PC-9 (cell line): Measurements from ENCODE around the gene TMEM217. TPM values are rescaled to one million over a fixed set of nuclear protein-coding genes. Genes with fewer than 3 reads are reported as not detected.

Source experiments
- BruUV-seq: library from RNA; stranded (reverse); fragments of 400-500 nt; replicated peaks from 2 replicates; lab custom pipeline; 2021; lab: Mats Ljungman, UMichigan
- CTCF ChIA-PET: fragments of 300-600 bp; sonication (Branson Sonifier 250); formaldehyde crosslinking; loops from one replicate; lab custom pipeline; 2022; ENCODE audit warnings: antibody characterized with exemption; lab: Charles Lee
- POLR2A ChIA-PET: fragments of 300-600 bp; sonication (Branson Sonifier 250); formaldehyde crosslinking; loops from one replicate; lab custom pipeline; 2022; ENCODE audit warnings: antibody characterized with exemption; ENCODE audit not compliant: unreplicated experiment; lab: Charles Lee
- DNase-seq, 2 experiments: peaks; one replicate each; pipeline versions ENCODE4 v3.0.0 to v3.0.0-alpha.2; 2015 to 2022; ENCODE audit warnings: mixed read lengths in 1 of 2
- H2AFZ ChIP-seq: fragments of 200-600 bp; sonication (generic); 2 replicates; pipeline ENCODE4 v1.8.1; 2017; ENCODE audit warnings: antibody characterized with exemption
- H3F3A ChIP-seq: fragments of 200-600 bp; sonication (generic); 2 replicates; pipeline ENCODE4 v1.8.1; 2017; ENCODE audit warnings: antibody characterized with exemption, mild to moderate bottlenecking, low read depth; ENCODE audit not compliant: insufficient read depth
- H3K27ac ChIP-seq: fragments of 200-600 bp; sonication (generic); 2 replicates; pipeline ENCODE4 v1.6.1; 2016; ENCODE audit warnings: mixed run types
- H3K27me3 ChIP-seq: fragments of 200-600 bp; sonication (generic); 2 replicates; pipeline ENCODE4 v1.6.1; 2016; ENCODE audit warnings: low read depth, mixed run types; ENCODE audit not compliant: insufficient read depth
- H3K36me3 ChIP-seq: fragments of 200-600 bp; sonication (generic); 2 replicates; pipeline ENCODE4 v1.6.1; 2016; ENCODE audit warnings: low read depth, mixed run types
- H3K4me1 ChIP-seq: fragments of 200-600 bp; sonication (generic); replicated peaks from 2 replicates; pipeline ENCODE4 v1.6.1; 2016; ENCODE audit warnings: mixed run types; ENCODE audit not compliant: insufficient read depth
- H3K4me2 ChIP-seq: fragments of 200-600 bp; sonication (generic); 2 replicates; pipeline ENCODE4 v1.6.1; 2017; ENCODE audit warnings: mixed run types
- H3K4me3 ChIP-seq: fragments of 200-600 bp; sonication (generic); 2 replicates; pipeline ENCODE4 v1.6.1; 2016; ENCODE audit warnings: mixed run types
- H3K79me2 ChIP-seq: fragments of 200-600 bp; sonication (generic); 2 replicates; pipeline ENCODE4 v1.6.1; 2017; ENCODE audit warnings: low read depth, mixed run types
- H3K9me2 ChIP-seq: fragments of 200-600 bp; sonication (generic); 2 replicates; pipeline ENCODE4 v1.8.1; 2017; ENCODE audit warnings: mild to moderate bottlenecking; ENCODE audit not compliant: insufficient read depth
- H3K9me3 ChIP-seq: fragments of 200-600 bp; sonication (generic); 2 replicates; pipeline ENCODE4 v1.8.1; 2016; ENCODE audit warnings: low read depth; ENCODE audit not compliant: insufficient read depth
- H4K20me1 ChIP-seq: fragments of 200-600 bp; sonication (generic); 2 replicates; pipeline ENCODE4 v1.8.1; 2017; ENCODE audit not compliant: insufficient read depth
- CTCF ChIP-seq: fragments of 200-600 bp; sonication (generic); conservative IDR thresholded peaks from 2 replicates; pipeline ENCODE4 v1.6.1; 2017; ENCODE audit warnings: mixed run types, antibody characterized with exemption, mild to moderate bottlenecking, moderate library complexity
- EZH2 ChIP-seq: fragments of 200-600 bp; sonication (generic); IDR thresholded peaks from 2 replicates; pipeline ENCODE4 v1.8.0; 2017; ENCODE audit warnings: antibody characterized with exemption, low read depth
- intact Hi-C: fragments of 100-400 bp; cut with micrococcal nuclease; formaldehyde crosslinking; loops from one replicate; pipeline ENCODE4 v1.10.0; 2022; ENCODE audit not compliant: unreplicated experiment
- total RNA-seq: library from RNA; stranded (reverse); gene quantifications from 2 replicates; pipeline ENCODE4 v1.2.3, GENCODE V29; 2021

TMEM217 gene
- total RNA-seq, 1 experiment from 2014 or later, result 4.9 TPM

DNA sequence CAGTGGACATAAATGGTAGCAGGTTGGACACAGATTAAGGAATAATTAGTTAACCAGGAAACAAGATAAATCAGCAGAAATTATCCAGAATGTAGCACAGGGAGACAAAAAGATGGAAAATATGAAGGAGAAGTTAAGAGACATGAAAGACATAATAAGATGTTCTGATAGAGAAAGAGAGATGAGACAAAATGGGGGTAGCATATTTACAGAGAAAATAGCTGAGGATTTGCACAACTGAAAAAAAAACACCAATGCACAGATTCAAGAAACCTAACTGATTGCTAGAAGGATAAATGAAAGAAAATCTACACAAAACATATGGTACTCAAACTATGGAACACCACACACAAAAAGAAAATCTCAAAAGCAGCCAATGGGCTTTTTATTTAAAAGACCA is 35.0 kb downstream of the TMEM217 start:
- TF ChIP-seq EZH2 (no peak), CTCF (no peak)

GRCh38 chr6:37222125-37222967 is 35.6 kb downstream of the TMEM217 start:
- Histone ChIP-seq H3K9me3 (no peaks in the 10 kb centered on the region), H4K20me1 (no peaks in the 10 kb centered on the region), H3K4me3 (peak overlapping the region; percentile 92), H3K4me2 (peak overlapping the region; percentile 75), H3K79me2 (no peaks in the 10 kb centered on the region), H3K36me3 (no peaks in the 10 kb centered on the region), H3F3A (peaks cover 12% of the 10 kb centered on the region; the same call in 1 of the 2 replicates), H3K27me3 (no peaks in the 10 kb centered on the region), H3K4me1 (peaks cover 14% of the 10 kb centered on the region), H3K9me2 (no peaks in the 10 kb centered on the region), H3K27ac (no peak overlapping the region), H2AFZ (peak overlapping the region; percentile 76)
- intact Hi-C loops, result loop anchor here (1.0 to 10.0 kb wide), 3 partner anchors 20 to 82 kb away; partner anchors contain the start of gene TBC1D22B
- CTCF ChIA-PET, result interaction anchor here (0.6 to 1.5 kb wide), 4 partner anchors 12 to 309 kb away, joined by 4 to 9 read pairs (median 6); partner anchors contain the start of genes TBC1D22B and TMEM217
- BruUV-seq, result no TSS peak
- TF ChIP-seq EZH2 (no peak), CTCF (no peak)
- peak; percentile 92 to 93 for DNase-seq
- POLR2A ChIA-PET, result interaction anchor here (0.6 kb wide), 4 partner anchors 20 to 46 kb away, joined by 3 to 9 read pairs (median 6); partner anchors contain the start of genes TBC1D22B and TMEM217

More for the DNA sequence above, 35.0 kb downstream of the TMEM217 start:
- no TSS peak for BruUV-seq
- Histone ChIP-seq H3K4me2 (peak overlapping the region; percentile 75), H3F3A (peaks cover 13% of the 10 kb centered on the region; the same call in 1 of the 2 replicates), H3K4me3 (peak overlapping the region; percentile 92; the same call in 1 of the 2 replicates), H3K36me3 (no peaks in the 10 kb centered on the region), H3K9me2 (no peaks in the 10 kb centered on the region), H3K79me2 (no peaks in the 10 kb centered on the region), H3K4me1 (peaks cover 14% of the 10 kb centered on the region), H3K27ac (no peak overlapping the region), H2AFZ (no peak overlapping the region), H4K20me1 (no peaks in the 10 kb centered on the region), H3K9me3 (no peaks in the 10 kb centered on the region), H3K27me3 (no peaks in the 10 kb centered on the region)
- intact Hi-C loops, result loop anchor here (1.0 to 10.0 kb wide), 3 partner anchors 19 to 82 kb away; partner anchors contain the start of gene TBC1D22B
- DNase-seq, result no peak
- ChIA-PET POLR2A (interaction anchor here (0.6 kb wide), 2 partner anchors 20 to 34 kb away, joined by 3 to 6 read pairs; partner anchors contain the start of gene TBC1D22B), CTCF (interaction anchor here (0.6 to 0.9 kb wide), 3 partner anchors 16 to 309 kb away, joined by 4 to 9 read pairs (median 5); partner anchors contain the start of genes TBC1D22B and TMEM217)

DNA sequence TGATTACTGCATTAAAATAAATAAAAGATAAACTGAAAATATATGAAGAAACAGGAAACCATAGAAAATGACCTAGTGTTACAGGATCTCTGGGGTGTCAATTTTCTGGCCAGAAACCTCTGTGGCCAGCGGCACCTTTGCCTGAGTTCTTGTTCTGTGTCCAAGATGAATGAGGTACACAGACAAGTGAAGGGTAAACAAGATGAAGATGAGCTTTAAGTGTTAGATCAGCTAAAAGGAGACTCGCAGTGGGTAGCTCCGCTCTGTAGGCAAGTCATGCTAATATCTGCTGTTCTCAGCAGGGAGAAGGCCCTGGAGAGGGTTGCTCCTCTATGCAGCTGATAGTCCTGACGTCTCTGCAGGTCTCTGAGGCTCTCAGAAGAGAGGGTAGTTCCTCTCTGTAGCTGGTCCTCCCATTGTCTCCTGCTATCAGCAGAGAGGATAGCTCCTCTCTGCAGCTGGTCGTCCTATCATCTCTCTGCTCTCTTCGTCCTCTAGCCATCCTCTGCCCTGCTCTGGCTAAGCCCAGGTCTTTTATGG is 36.3 kb downstream of the TMEM217 start:
- Histone ChIP-seq H3K79me2 (no peaks in the 10 kb centered on the region), H3K36me3 (no peaks in the 10 kb centered on the region), H3K4me3 (peak overlapping the region; percentile 92), H3K4me2 (peak overlapping the region; percentile 75), H3K27me3 (no peaks in the 10 kb centered on the region), H3F3A (peaks cover 13% of the 10 kb centered on the region; the same call in 1 of the 2 replicates), H3K4me1 (peaks cover 18% of the 10 kb centered on the region), H3K27ac (no peak overlapping the region), H3K9me2 (no peaks in the 10 kb centered on the region), H2AFZ (peak overlapping the region; percentile 76), H3K9me3 (no peaks in the 10 kb centered on the region), H4K20me1 (no peaks in the 10 kb centered on the region)
- DNase-seq, result no peak
- TF ChIP-seq CTCF (no peak), EZH2 (no peak)
- ChIA-PET POLR2A (interaction anchor here (0.5 kb wide), 1 partner anchor 45 kb away, joined by 7 read pairs; no protein-coding TSS in a partner anchor), CTCF (interaction anchor here (1.5 kb wide), 1 partner anchor 11 kb away, joined by 8 read pairs; no protein-coding TSS in a partner anchor)
- intact Hi-C loops, result loop anchor here (1.0 to 10.0 kb wide), 3 partner anchors 21 to 83 kb away; partner anchors contain the start of gene TBC1D22B
- no TSS peak for BruUV-seq
